T47D (cell line): ENCODE data around the gene ADGRE1.

Source experiments
- DNase-seq, 2 experiments: peaks; one replicate each; pipeline versions ENCODE4 v3.0.0 to v3.0.0-alpha.2; 2011 to 2012; ENCODE audit warnings: low read depth in 1 of 2, low spot score in 1 of 2
- JUND ChIP-seq: IDR thresholded peaks from 2 replicates; pipeline ENCODE4 v1.6.1; 2012; ENCODE audit warnings: low read depth
- in situ Hi-C: cut with HindIII; loops from 2 replicates; pipeline ENCODE4 v1.10.0; 2016; ENCODE audit warnings: low sequenced_read_pairs, low pct_unique_long_range_greater_than_20kb

The ADGRE1 gene

DNA sequence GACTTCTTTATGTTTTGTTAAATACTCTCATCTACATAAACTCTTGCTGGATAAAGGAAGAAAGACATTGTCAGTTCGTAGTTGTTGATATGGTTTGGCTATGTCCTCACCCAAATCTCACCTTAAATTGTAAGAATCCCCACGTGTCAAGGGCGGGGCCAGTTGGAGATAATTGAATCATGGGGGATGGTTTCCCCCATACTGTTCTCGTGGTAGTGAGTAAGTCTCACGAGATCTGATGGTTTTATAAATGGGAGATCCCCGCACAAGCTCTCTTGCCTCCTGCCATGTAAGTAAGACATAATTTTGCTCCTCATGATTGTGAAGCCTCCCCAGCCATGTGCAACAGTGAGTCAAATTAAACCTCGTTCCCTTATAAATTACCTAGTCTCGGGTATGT, 3.6 kb downstream of the ADGRE1 start:
- TF ChIP-seq JUND: no peak
- in situ Hi-C loops: no loop called here
- no peak for DNase-seq

DNA sequence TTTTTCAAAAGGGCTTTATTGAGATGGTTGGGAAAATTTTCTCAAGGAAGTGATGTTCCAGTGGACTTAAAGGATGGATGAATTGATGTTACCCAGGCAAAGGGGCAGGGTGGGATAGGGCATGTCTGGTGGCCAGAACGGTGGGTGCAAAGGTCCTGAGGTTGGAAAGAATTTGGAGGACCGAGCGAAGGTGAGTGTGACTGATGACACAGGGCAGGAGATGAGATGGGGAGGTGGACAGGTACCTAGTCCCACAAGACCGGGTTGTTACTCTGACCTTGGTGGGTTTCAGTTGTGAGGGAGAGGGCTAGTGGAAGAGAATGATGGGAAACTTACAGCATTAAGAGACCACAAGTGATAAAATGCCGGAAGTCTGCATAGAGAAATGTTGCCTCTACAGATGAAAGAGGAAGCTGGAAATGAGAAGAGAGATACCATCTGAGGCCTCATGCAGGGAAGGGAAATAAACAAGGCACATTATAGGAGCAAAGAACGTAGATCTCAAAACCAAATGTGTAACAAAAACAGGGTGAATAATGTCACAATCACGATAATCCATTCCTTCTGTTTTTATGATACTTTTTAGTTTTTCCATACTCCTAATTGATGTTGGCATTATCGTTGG, 4.5 kb downstream of the ADGRE1 start:
- TF ChIP-seq JUND: no peak
- no peak for DNase-seq
- in situ Hi-C loops: no loop called here

GRCh38 chr19:6894313-6894712, 6.9 kb downstream of the ADGRE1 start:
- TF ChIP-seq JUND: no peak
- in situ Hi-C loops: no loop called here
- DNase-seq: no peak

DNA sequence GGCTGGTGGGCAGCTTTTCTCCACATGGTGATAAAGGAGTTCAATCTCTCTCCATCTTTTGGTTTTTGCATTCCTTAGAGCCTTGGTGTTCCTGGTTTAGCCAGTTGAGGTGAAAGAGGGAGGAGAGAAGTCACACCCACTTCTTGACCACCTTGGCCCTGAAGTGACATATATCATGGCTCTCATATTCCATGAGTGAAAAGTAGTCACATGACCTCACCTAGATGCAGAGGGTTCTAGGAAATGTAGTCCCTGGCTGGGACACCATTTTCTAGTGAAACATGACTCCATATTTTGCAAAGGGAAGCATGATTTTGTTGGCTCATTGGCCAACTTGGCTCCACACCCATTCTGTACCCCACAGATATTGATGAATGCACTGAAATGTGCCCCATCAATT, 16.1 kb downstream of the ADGRE1 start:
- DNase-seq: no peak
- TF ChIP-seq JUND: no peak
- in situ Hi-C loops: no loop called here

GRCh38 chr19:6906559-6907060, 19.2 kb downstream of the ADGRE1 start:
- no peak for TF ChIP-seq JUND
- in situ Hi-C loops: no loop called here
- no peak for DNase-seq

DNA sequence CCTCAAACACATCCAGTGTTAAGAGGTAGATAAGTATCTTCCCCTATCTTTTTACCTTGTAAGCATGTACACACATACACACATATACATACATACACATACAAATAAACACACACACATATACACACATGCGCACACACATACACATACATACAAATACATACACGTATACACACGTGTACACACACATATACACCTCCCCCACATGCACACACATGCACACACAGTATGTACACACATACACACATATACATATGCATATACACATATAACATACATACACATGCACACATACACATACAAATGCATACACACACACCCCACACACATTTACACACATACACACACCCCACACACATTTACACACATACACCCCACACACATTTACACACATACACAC, 24.1 kb downstream of the ADGRE1 start:
- no peak for TF ChIP-seq JUND
- in situ Hi-C loops: no loop called here
- DNase-seq: no peak

- TF ChIP-seq JUND: no peak
- in situ Hi-C loops: no loop called here
- no peak for DNase-seq
Measured at GRCh38 chr19:6914321-6914720, 26.9 kb downstream of the ADGRE1 start.

DNA sequence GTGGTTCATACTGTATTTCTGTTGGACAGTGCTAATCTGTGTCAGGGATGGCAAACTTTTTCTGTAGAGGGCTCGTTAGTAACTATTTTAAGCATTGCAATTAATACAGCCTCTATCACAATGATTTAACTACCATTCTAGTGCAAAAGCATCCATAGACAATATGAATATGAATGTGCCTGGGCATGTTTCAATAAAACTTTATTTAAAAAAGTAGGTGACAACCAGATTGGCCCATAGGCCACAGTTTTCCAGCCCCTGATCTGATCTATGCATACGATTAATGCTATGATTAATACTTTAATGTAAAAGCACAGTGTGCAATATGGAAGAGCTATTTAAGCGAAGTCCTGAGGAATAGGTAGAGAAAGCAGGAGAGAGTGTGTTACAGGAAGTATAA, 29.6 kb downstream of the ADGRE1 start:
- no peak for DNase-seq
- in situ Hi-C loops: no loop called here
- no peak for TF ChIP-seq JUND

GRCh38 chr19:6925386-6925785, 38.0 kb downstream of the ADGRE1 start:
- in situ Hi-C loops: no loop called here
- no peak for TF ChIP-seq JUND
- DNase-seq: no peak

DNA sequence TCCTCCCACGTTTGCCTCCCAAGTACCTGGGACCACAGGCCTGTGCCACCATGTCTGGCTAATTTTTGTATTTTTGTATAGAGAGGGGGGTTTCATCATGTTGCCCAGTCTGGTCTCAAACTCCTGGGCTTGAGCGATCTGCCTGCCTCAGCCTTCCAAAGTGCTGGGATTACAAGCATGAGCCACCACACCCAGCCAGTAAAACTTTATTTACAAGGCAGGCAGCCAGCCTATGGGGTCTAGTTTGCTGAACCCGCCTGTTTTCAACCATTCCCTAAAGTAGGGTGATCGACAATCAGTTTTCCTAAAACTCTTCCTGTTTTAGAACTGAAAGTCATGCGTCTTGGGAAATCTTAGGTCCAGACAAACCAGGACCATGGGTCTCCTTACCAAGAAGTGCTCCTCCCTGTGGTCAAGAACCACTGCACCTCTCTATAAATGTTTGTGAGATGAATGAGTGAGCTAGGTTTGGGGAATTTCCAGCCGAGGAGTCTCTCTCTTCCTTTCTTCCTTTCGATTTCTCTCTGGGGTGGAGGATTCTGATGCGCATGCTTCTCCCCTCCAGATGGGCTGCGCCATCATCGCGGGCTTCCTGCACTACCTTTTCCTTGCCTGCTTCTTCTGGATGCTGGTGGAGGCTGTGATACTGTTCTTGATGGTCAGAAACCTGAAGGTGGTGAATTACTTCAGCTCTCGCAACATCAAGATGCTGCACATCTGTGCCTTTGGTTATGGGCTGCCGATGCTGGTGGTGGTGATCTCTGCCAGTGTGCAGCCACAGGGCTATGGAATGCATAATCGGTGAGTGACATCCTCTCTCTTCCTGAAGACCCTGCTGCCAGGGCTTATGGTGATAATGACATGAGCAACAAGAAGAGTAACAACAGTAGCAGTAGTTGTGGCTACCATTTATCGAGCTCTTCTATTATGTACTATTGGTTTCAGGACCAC, 38.7 kb downstream of the ADGRE1 start:
- TF ChIP-seq JUND: no peak
- in situ Hi-C loops: no loop called here
- DNase-seq: peak; percentile 16 to 67

DNA sequence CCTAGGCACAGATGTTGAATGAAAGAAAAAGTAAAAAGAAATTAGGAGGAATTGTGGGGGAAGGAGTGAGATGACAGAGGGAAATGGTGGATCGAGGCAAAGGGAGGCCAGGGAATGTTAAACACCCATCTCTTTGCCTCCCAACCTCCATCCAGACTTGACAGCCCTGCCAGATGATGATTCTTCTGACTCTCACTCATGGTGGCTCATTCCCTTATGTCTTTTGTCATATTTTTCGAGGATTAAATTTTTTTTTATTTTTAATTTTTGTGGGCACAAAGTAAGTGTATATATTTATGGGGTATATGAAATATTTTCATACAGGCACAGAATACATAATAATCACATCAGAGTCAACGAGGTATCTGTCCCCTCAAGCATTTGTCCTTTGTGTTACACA, 42.8 kb downstream of the ADGRE1 start:
- TF ChIP-seq JUND: no peak
- no peak for DNase-seq
- in situ Hi-C loops: no loop called here

GRCh38 chr19:6935069-6935468, 47.7 kb downstream of the ADGRE1 start:
- DNase-seq: no peak
- in situ Hi-C loops: no loop called here
- TF ChIP-seq JUND: no peak

DNA sequence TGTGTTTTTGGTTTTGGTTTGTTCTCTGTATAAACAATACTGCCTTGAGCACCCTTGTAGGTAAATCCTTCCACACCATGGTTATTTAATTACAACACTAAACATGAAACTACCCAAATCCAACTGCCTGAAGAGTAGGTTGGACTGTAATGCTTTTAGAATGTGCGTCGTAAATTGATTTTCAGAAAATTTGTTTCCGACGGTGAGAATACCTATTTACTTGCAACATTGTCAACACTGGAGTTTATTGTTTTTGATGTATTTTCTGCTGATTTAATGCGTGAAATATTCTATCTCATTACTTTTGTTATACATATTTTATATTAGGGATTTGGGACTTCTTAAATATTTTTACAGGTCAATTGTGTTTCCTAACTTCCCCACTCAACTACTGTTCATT, 48.2 kb downstream of the ADGRE1 start:
- TF ChIP-seq JUND: no peak
- in situ Hi-C loops: no loop called here
- DNase-seq: no peak
